Stimulated activated CD4-positive, alpha-beta T cell treated with anti-CD3 and anti-CD28 coated beads, Interleukin-4, amount 100 ng/mL, for 24 hours (primary cell): ENCODE data around the gene ITPKB.
"Not testable (repeated sequence)": the region's sequence is repeated elsewhere in the genome, so short reads cannot be mapped to it uniquely, and the experiment has no call there.

ENCODE experiments used
- DNase-seq: peaks from one replicate; pipeline ENCODE4 v3.0.0-alpha.2; 2020

The ITPKB gene

DNA sequence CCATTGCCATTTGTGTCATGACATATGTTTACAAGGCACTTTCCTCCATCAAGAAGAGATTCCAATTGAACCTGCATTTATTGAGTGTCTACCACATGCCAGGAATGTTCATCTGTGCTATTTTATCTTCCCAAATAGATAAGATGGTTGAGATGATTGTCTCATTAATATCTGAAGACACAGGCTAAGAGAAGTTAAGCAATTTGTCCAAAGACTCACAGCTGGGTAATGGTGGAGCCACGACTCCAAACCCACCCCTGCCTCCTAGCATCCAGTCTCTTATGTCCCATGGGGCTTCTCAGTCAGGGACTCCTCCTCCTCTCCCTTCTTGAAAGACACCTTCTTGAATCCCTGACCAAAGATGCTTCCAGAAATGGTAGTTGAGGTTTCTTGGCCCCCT lies 122.4 kb downstream of the ITPKB start:
- no peak for DNase-seq

DNA sequence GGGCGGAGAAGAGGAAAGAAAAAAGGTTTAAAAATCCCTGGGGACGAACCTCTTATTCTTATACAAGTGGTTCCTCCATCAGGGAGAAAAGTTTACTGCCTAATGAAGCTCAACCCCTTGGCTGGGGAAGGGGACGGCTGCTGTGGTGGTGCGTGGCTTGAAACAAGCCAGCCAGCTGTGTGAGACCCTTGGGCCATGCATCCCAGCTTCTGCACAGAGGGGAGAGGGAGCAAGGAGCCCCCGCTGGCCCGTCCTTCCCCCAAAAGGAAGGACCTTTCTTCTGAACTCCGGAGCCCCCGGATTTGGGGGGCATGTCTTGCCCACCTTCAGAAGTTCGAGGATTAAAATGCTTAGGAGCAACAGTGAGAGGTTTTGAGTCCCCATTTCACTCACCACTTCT lies 123.2 kb downstream of the ITPKB start:
- no peak for DNase-seq

DNA sequence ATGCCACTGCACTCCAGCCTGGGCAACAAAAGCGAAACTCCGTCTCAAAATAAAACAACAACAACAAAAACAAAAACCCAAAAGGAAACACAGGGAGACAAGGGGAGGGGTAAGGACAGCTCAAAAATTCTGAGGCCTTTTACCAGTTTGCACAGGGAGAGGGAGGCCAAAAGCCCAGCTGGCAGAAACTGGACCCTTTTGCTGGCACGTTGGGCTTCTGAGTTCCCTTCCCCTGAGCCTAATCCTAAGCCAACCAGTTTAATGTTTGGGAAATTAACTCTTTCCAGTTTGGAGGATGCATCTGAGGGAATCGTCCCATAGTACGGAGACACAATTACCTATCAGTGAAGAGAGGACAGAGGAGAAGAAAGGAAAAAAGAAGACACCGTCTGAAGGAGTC lies 127.1 kb downstream of the ITPKB start:
- not testable (repeated sequence) for DNase-seq

DNA sequence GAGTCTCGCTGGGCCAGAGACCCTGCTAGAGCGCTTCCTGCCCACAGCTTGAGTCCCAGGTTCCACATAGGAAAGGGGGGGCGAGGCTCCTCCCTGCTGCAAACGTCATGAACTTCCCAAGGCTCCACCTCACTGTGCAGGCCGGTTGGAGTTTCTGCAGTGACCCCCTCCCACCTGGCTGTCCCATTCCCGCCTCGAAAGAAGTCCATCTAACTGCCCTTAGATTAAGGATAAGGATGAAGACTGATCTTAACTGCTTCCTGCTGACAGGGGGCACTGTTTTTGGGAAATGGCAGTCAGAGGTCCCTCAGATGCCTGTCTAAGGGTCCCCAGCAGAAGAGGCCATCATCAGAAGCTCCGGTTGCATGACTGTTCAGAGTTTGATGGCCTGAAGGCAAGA lies 127.8 kb downstream of the ITPKB start:
- no peak for DNase-seq

DNA sequence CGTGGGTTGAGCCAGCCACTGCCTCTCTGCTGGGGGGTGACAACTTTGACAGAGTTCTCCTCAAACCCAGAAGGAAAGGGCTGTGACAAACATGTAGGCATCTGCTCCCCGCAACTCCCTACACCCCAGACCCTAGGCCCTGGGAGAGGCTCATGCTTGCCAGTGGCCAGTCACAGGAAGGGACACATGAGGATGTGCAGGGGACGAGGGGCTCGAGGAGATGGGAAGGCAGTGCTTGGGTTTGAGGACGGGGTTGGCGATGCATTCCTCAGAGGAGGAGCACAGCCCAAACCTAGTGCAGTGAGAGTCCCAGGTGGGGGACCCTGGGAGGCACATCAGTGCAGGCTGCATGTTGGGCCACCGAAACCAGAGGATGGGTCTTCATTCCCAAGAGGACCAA lies 128.4 kb downstream of the ITPKB start:
- DNase-seq, result no peak

DNA sequence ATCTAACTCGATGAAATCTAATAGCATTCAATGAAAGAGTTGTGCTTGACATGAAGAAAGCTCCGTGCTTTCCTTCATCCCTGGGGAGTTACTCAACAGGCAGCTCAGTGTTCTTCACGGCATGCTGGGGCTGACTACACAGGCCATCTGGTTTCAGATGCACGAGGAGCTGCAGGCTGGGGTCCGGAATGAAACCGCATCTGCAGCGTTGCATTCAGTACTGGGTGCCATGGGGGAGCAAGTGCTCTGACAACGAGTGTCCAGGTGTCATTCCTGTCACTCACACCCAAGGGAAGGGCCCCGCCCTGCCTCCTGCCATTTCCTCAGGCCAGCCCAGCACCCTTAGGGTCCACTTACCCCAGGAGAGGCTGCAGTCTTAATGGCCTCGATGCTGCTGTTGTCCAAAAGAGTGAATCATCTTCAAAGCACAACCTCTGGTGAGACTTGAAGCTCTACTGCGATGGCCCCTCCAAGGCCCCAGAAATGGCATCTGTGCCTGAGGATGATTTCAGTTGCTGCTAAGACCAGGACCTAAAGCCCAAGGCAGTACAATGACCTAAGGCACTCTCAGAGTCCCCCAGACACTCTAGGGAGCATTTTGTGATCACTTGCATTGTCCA lies 129.1 kb downstream of the ITPKB start:
- no peak for DNase-seq

DNA sequence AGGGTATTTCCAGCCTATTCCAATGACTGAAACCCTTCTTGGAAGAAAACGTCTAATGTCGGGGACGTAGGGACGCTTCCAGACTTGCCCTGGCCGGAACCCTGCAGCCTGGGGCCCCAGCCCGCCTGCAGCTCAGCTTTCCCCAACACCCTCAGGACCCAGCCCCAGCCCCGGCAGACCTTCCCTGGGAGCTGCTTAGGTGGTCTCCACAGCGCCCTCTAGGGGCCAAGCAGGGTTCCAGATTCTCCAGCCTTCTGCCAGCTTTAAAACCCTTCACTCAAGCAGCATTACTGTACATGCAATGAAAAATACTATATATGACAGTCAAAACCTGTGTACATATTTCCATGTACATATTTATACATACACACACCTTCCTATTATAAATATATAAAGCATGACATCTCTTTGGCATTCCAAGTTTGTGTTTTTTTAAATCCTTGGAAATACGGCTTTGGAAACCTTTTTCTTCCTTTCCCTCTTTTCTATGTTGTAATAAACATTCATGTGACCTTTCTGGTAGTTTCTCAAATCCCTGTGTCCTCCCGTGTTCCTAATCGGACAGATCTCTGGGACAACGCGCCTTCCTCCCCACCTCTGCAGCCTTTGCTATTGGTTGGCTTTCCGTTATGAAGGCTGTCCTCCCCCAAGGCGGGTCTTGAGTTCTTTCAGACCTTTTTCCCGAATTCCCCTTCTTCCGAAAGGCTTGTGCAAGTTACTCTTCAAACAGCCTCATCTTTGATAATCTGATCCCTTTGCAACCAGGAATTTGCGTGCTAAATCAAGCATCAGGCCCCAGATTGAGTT lies 130.2 kb downstream of the ITPKB start:
- DNase-seq, result peak; percentile 68

DNA sequence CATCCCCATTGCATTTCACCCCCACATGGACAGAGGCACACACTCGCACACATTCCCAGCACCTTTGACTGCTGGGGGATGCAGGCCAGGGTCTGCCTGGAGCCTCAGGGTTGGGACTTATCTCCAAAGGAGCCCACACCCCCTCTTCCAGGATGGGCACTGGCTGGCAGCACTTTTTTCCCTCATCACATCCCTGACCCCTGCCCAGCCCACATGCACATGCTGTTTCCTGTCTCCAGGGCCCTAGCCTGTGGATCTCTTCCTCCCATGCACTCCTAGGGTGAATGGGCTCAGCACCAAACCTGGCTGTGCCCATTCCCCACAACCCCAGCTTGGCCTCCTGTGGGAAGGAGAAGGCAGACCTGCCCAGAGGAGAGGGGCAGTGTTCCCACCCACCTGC lies 131.3 kb downstream of the ITPKB start:
- DNase-seq, result no peak

DNA sequence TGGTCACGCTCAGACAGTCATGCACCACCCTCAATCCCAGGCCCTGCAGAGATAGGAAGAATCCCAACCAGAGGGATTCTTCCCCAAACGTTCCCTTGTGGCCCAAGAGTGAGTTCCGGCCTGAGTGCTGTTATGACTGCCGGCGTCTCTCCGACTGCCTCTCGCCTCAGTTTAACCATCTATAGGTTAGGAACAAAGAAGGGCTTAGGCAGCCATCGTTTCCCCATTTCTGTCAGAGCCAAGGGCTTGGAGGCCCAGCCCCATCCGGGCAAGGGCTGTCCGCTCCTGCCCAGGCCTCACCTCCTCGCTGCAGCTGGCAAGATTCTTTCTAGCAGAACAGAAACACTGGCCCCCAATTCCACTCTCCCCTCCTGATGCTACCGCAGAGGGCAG lies 131.8 kb downstream of the ITPKB start:
- DNase-seq, result no peak

DNA sequence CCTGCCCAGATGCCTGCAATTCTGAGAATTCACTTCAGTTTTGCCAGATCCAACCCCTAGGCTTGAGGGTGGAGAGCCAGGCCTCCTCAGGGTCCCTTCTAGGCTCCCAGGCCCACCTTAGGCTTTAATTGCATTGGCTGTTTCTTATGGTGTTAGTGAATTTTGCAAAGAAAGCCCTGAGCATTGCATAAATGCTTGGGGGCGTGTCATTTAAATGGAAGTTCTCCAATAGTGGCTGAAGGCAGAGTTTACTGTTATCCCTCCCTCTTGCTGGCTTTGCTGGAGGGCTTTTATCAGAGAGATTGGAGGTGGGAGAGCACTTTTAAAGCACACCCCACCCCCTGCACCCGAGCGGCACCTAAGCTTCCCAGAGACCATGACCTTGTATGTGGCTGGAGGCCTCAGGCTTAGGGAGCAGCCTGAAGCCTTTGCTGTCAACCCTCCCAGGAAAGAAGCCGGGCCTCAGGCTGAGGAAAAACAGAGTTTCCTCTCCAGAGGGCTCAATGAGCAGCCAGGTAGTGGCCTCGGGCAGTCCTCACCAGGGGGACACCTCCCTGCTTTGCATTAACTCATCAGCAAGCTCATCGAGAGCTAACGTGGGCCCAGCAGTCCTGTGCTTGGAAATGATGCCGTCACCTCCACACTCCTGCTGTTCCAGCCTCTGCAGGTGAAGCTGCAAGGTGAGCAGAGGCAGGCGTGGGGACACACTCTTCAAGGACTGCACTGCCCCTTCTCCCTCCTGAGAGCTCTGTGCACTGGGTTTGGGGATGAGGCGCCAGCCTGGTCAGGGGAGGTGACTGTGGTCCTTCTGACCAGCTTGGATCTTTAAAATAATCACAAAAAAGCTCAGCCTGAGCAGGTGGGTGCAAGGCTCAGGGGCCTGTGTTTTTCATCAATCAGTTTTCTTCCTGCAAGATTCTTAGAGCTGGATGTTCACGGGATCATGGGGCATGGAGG lies 132.5 kb downstream of the ITPKB start:
- no peak for DNase-seq

DNA sequence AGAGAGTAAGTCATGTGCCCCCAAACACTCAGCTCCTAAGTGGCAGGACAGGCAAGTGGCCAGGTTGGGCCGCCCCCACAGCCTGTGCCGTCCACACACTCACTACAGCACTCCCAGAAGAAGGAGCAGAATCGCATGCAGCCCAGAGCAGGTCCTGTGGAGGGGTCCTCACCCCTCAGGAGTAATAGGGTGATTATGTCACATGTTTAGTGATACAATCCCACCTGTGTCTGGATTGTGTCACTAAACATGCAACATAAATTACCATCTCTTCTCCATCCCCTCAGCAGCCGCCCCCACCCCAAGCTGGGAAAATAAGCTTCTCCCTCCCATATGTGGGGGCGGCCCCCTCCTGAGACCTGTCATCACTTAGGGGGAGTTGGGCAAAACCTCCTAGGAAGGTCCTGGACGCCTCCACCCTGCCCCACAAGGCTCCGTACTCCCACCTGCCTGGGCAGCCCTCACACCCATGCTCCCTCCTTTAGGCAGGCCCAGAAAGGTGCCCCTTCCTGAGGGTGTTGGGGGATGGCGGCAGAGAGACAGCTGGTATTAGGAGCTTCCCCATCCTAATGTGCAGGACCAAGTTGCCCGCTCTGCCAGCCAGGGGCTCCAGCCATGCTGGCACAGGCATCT lies 133.6 kb downstream of the ITPKB start:
- DNase-seq, result no peak

DNA sequence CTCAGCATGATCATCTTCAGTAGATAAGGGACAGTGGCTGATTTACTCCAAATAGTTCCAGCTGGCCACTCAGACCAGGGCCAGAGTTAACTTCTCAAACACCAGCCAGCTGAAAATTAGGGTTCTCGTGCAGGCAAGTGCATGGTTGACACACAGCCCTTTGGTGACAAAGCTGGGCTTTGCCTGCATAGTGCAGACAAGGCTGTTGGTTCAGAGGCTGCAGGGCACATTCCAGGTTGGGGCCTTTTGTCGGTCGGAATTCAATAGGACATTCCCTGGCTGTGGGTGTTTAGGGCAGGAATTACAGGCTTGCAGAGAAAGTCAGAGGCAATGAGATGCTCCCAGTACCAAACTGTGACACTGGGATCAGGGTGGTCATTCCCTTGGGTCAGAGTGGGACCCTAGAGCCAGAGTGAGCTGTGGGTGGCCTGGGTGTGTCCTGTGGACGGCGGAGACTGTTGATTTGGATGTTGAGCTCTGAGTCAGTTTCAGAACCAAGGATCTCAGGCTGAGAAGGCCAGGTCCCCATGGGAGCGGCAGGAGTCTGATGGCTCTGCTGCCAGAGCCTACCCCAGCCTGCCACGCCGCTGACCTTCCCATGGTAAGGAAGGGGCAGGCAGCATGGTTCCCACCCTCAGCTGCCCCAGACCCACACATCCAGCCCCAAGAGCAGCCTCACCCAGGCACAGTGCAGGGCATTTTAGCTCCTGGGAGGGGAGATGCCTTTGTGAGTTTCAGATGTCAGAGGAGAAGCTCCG lies 134.3 kb downstream of the ITPKB start:
- no peak for DNase-seq

DNA sequence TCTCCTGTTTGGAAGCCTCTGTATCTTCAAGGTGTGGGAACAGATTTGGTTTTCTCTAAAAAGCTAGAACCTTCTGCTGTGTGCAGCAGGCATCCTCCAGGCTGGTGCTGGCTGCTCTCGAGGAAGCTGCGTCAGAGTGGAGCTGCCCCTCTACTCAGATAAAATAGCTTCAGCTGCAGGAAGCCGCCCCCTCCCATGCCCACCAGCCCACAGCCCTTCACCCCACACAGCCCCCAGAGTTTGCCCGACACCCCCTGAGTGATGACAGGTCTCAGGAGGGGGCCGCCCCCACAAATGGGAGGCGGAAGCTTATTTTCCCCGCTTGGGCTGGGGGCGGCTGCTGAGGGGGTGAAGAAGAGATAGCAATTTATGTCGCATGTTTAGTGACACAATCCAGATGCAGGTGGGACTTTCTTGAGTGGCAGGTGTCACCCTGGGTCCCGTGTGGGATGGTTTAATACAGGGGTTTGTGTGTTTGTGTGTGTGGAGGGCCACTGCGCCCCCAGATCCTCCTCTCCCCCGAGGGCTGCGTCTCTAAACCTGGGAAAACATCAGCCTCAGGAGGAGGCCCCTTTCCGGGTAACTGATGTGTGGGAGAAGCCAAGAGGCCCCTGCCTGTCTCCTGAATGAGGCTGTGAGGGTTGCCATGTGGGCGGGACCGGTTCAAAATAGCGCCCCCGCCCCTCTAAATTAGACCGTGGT lies 135.1 kb downstream of the ITPKB start:
- DNase-seq, result no peak

DNA sequence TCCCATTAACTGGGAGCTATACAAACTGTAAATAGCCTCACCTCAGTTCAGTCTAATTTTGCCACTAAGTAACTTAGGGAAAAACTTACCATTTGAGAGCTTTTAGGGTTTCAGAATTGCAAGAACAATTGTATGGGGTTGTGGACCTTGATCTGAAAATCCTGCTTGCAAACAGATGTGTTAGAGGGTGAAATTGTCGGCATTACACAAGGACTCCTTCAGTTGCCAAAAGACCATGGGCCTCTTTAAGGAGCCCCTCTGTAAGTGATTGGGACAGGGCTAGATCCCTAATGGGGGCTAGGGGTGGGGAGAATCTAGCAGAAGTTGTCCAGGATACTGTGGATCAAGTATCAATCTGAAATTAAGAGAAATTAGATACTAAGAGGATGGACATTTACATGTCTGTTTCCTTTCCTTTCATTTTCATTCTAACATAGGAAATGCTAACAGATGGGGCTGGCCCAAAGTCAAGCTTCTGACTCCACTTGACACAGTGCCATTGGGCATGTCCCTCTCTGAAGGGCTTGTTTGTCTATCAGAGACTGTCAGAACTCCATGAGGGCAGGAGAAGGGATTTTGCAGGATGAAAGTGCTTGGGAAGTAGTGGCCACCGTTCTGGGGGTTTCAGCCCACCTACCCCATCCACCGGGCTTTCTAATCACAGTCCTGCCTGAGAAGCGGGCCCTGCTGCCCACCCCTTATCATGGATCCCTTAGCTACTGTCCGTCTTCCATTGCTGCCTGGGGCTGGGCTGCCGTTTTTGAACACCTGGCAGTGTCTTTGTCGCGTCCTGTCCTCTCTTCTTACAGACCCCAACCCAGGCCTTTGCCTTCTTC lies 135.8 kb downstream of the ITPKB start:
- DNase-seq, result no peak

DNA sequence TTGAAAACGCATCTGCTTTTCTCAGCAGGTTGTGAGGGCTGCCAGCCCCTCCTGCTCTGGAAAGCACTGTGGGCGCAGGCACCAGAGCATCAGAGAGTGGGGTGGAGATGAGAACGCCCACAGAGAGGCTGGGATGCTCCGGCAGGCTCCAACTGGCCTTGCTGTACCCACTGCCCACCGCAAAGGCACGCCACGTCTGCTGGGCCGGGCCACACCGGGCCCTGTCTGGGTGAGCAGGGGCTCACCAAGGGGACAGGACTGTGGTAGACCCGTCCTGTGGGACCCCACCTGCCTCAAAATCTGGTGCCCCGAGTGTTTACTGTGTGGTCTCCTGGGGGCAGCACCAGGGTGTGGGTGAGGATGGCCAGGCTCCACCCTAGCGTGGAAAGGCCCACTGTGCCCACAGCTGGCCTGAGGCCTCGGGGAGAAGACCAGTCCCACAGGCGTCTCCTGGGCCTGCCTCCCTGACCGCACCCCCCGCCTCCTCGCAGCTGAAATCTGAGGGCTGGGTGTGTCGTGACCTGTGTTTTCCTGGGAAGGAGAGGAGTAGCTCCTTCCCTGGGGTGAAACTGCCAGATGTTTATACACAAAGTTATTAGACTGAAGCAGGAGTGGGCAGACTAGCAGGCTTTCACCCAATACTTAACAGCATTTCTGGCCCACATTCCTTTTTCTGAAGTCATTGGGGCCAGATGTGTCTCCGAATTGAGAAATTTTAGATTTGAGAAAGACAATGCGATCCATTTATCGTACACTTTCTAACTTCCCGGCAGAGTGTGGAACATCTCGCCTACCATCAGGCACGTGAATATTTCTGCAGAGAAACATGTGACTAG lies 136.7 kb downstream of the ITPKB start:
- no peak for DNase-seq

DNA sequence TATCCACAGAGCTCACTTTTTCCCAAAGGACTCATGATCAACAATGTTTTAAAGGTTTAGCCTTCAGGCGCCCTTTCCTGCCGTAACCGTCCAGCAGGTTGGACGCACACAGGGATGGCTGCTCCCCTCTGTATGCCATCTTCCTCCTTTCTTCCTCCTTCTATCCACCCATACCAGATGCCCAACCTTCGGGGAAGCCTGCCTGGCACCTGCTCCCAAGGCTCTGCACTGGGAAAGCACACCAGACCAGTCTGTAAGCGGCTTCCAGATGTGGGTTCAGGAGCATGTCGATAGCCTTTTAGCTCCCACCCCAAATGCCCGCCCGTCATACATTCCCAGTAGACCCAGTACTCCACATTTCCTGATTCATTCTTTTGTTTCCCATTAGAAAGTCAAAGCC lies 137.6 kb downstream of the ITPKB start:
- no peak for DNase-seq

DNA sequence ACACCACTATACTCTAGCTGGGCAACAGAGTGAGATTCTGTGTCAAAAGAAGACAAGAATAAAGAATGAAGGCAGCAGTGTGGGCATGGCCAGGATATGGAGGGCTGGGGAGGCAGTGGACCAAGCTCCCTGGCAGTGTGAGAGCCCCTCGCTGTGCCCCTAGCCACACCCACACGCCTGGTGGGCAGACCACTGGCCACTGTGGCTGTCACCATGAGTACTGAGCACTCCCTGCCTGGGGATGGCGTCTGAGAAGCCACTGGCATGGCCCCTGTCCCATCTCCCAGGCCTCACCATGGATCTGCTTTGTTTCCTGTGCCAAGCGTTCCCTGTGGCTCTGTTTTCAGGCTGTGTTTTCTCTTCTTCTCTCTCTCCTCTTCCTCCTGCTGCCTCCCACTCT lies 138.8 kb downstream of the ITPKB start:
- DNase-seq, result no peak

DNA sequence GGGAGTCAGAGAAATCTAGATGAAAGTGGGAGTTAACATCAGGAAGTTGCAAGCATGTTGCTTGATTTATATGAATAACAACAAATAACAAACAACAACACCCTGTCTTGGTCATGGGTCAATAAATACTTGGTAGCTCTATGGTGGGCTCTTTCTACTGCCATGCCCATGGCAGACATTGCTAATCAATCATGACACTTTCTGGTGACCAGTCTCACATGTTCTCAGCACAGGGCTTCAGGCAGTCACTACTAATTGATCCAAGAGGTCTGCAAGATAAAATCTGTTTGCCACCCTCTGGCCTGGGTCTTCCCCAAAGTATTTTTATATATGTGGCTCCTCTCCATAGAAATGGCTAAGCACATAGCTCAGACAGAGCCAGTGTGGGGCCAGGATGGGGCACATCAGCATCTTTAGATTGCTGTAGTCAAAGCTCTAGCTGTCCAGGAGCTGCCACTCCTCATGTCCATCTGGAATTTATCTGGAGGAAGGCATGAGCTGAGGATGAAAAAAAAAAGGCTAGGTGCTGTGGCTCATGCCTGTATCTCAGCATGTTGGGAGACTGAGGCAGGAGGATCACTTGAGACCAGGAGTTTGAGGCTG lies 139.3 kb downstream of the ITPKB start:
- DNase-seq, result no peak

DNA sequence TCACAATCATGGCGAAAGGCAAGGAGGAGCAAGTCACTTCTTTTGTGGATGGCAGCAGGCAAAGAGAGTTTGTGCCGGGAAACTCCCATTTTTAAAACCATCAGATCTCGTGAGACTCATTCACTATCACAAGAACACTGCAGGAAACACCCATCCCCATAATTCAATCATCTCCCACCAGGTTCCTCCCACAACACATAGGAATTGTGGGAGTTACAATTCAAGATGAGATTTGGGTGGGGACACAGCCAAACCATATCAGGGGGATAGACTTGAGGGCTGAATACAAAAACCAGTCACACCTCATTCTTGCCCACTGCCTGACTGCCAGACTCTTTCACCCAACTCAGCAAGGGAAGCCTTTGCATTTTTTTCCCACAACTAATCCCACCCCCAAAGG lies 140.1 kb downstream of the ITPKB start:
- DNase-seq, result not testable (repeated sequence)
